ENCODE data around the gene ZNF438.
"Not testable (repeated sequence)": the region's sequence is repeated elsewhere in the genome, so short reads cannot be mapped to it uniquely, and the experiment has no call there.

The ZNF438 gene

GRCh38 chr10:30940256-30940655, 91.4 kb downstream of the ZNF438 start:
- no peak for DNase-seq (ENCODE audit: low read depth, low spot score)

- DNase-seq (ENCODE audit: low read depth, low spot score), result no peak
These were observed 91.9 kb downstream of the ZNF438 start for GRCh38 chr10:30939643-30940251.

- no peak for DNase-seq (ENCODE audit: low read depth, low spot score)
These were observed 96.6 kb downstream of the ZNF438 start for GRCh38 chr10:30935078-30935477.

- no peak for DNase-seq (ENCODE audit: low read depth, low spot score)
These were observed 100.6 kb downstream of the ZNF438 start for GRCh38 chr10:30931094-30931493.

- no peak for DNase-seq (ENCODE audit: low read depth, low spot score)
These were observed 101.7 kb downstream of the ZNF438 start for GRCh38 chr10:30929901-30930520.

GRCh38 chr10:30929311-30929729, 102.3 kb downstream of the ZNF438 start:
- DNase-seq (ENCODE audit: low read depth, low spot score), result not testable (repeated sequence)

GRCh38 chr10:30928742-30929141, 102.9 kb downstream of the ZNF438 start:
- DNase-seq (ENCODE audit: low read depth, low spot score), result no peak

- no peak for DNase-seq (ENCODE audit: low read depth, low spot score)
These were observed 113.0 kb downstream of the ZNF438 start for GRCh38 chr10:30918651-30919050.

- DNase-seq (ENCODE audit: low read depth, low spot score), result no peak
These were observed 113.9 kb downstream of the ZNF438 start for GRCh38 chr10:30917789-30918188.

- no peak for DNase-seq (ENCODE audit: low read depth, low spot score)
These were observed 114.6 kb downstream of the ZNF438 start for GRCh38 chr10:30917067-30917466.

GRCh38 chr10:30915146-30915545, 116.5 kb downstream of the ZNF438 start:
- no peak for DNase-seq (ENCODE audit: low read depth, low spot score)

GRCh38 chr10:30911303-30911863, 120.3 kb downstream of the ZNF438 start:
- DNase-seq (ENCODE audit: low read depth, low spot score), result no peak

- DNase-seq (ENCODE audit: low read depth, low spot score), result no peak
These were observed 128.1 kb downstream of the ZNF438 start for GRCh38 chr10:30903397-30904138.

- DNase-seq (ENCODE audit: low read depth, low spot score), result no peak
These were observed 128.9 kb downstream of the ZNF438 start for GRCh38 chr10:30902621-30903396.

GRCh38 chr10:30901487-30901886, 130.2 kb downstream of the ZNF438 start:
- not testable (repeated sequence) for DNase-seq (ENCODE audit: low read depth, low spot score)

- DNase-seq (ENCODE audit: low read depth, low spot score), result no peak
These were observed 132.7 kb downstream of the ZNF438 start for GRCh38 chr10:30898964-30899363.

GRCh38 chr10:30897547-30897946, 134.1 kb downstream of the ZNF438 start:
- DNase-seq (ENCODE audit: low read depth, low spot score), result no peak

GRCh38 chr10:30897048-30897447, 134.6 kb downstream of the ZNF438 start:
- DNase-seq (ENCODE audit: low read depth, low spot score), result no peak

GRCh38 chr10:30894221-30894620, 137.4 kb downstream of the ZNF438 start:
- no peak for DNase-seq (ENCODE audit: low read depth, low spot score)

- no peak for DNase-seq (ENCODE audit: low read depth, low spot score)
These were observed 138.5 kb downstream of the ZNF438 start for GRCh38 chr10:30893208-30893607.

GRCh38 chr10:30887839-30888238, 143.8 kb downstream of the ZNF438 start:
- no peak for DNase-seq (ENCODE audit: low read depth, low spot score)

GRCh38 chr10:30885423-30885822, 146.2 kb downstream of the ZNF438 start:
- no peak for DNase-seq (ENCODE audit: low read depth, low spot score)

All from iPS DF 19.7 (cell line).